ENCODE results near the gene C1orf185.
"Not testable (repeated sequence)": the region's sequence is repeated elsewhere in the genome, so short reads cannot be mapped to it uniquely, and the experiment has no call there.

Gene C1orf185

DNA sequence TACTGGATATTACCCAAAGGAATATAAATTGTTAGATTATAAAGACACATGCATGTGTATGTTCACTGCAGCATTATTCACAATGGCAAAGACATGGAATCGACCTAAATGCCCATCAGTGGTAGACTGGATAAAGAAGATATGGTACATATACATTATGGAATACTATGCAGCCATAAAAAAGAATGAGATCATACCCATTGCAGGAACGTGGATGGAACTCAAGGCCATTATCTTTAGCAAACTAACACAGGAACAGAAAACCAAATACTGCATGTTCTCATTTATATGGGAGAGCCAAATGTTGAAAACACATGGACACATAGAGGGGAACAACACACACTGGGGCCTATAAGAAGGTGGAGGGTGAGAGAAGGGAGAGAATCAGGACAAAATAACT is 35.7 kb downstream of the C1orf185 start:
- not testable (repeated sequence) for DNase-seq

DNA sequence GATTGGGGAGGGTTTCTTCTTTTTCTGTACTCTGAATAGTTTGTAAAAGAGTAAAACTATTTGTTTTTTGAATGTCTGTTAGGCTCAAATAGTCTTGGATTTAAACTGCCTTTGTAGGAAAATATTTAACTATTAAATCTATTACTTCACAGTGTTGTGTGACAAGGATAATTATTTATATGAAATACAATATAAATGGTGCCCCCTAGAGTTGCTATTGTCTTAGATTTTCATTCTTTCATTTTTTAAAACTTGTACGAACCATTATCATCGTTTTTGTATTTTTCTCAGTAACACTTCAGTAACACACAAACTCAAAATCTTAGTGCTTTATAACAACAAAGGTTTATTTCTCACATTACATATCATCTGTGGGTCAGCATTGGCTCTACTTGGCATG is 37.4 kb downstream of the C1orf185 start:
- DNase-seq: no peak

DNA sequence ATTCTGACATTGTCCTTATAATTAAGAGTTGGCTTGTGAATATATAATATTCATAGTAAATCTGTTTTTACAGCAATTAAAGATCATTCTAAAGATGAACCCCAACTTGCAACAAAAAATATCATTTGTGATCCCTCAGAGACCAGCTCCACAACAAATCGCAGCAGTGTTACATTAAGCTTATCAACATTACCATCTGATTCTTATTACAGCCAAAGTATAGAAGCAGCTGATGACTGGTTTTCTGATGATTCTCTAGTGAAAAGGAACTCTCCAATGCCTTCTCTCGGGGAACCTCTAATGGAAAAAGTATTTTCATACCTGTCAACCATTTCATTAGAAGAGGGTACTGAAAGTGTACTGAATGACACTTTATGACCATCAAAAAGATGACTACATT is 45.4 kb downstream of the C1orf185 start:
- DNase-seq: no peak

DNA sequence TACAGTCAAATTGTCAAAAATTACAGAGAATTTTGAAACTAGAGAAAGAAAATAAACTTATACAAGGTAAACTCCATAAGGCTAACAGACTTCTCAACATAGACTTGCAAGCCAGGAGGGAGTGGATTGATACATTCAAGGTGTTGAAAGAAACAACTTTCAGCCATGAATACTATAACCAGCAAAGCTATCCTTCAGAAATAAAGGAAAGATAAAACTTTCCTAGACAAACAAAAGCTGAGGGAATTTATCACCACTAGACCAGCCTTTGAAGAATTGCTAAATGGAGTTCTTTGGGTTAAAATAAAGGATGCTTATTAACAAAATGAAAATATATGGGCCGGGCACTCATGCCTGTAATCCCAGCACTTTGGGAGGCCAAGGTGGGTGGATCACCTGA is 52.7 kb downstream of the C1orf185 start:
- DNase-seq: no peak

DNA sequence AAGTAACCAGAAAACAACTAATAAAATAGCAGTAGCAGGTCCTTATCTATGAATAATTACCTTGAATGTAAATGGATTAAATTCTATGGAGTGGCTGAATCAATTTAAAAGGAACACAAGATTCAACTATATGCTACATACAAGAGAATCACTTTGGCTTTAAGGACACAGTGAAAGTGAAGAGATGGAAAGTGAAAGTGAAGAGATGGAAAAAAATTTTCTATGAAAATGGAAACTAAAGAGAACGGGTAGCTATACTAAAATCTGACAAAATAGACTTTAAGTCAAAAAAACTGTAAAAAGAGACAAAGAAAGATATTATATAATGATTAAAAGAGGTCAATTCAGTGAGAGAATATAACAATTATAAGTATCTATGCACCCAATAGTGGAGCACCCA is 54.7 kb downstream of the C1orf185 start:
- DNase-seq: no peak

DNA sequence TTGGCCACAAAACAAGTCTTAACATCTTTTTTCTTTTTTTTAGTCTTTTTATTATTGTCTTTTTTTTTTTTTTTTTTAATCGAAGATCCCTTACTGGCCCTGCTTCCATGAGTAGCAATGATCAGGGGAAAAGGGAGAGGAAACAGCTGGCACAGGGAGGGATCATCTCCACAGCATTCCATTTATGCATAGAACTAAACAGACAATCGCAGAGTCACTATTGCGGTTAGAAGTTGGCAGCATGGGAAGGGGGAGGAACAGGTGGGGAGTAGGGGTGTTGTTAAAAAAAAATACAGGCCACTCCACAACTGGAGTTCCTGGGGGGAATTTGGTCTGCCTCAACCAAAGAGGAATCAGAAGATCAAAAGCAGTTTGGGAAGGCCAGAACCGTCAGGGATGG is 55.4 kb downstream of the C1orf185 start:
- no peak for DNase-seq

DNA sequence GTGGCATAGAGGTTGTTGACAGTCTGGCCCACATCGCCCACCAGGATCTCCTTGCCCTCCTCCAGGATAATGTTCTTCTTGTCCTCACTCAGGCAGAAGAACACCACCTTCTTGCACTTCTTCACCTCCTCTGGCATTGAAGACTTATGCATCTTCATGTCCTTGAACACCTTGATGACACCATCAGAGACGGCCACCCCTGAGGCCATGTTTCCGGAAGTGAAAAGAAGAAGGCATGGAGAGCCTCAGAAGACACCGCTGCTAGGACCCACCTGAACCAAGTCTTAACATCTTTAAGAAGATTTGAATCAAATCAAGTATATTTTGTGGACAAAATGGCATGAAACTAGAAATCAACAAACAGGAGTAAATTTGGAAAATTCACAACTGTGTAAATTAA is 56.2 kb downstream of the C1orf185 start:
- DNase-seq: no peak

DNA sequence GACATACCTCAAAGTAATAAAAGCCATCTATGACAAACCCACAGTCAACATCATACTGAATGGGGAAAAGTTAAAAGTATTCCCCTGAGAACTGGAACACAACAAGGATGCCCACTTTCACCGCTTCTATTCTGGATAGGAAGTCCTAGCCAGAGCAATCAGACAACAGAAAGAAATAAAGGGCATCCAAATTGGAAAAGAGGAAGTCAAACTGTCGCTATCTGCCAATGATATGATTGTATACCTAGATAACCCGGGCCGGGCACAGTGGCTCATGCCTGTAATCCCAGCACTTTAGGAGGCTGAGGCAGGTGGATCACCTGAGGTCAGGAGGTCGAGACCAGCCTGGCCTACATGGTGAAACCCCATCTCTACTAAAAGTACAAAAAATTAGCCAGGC is 60.5 kb downstream of the C1orf185 start:
- not testable (repeated sequence) for DNase-seq

DNA sequence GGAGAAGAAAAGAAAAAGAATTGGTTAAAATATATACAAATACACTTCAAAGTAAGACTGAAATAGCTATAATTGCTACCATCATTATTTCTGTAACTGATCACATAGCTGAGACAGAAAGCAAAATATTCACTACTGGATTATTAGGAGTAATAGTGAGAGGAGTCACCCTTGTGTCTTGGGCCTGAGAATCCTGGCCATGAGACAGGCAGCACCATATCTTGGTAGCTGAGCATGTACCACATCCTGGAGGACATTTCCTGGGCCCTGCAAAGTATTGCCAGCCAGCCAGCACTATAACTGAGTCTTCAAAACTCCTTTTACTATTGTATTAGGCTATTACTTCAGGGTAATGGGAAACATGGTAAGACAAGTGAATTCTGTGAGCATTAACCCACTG is 63.5 kb downstream of the C1orf185 start:
- no peak for DNase-seq

DNA sequence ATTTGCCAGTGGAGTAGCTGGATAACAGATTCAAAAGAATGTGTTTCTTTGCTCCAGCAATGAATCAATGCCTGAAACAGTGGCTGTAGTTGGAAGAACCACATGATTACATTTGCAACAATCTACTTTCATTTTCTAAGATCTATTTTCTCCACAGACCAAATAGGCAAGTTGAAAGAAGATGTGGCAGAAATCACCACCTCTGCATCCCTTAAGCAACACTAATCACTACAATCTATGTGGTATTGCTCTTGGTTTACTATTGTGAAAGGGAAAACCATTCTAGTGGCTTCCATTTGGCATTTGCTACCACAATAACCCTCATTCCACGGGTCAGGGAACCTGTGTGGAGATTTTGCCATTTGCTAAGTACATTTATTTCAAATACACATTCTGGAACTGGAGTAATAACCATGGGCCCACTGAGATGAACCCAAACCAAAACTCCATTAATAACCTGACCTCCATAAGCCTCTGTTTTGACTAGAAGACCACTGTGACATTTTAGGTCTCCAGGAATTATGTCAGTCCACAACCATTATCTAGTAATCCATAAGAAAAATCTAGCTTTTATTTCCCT is 66.3 kb downstream of the C1orf185 start:
- DNase-seq: no peak

DNA sequence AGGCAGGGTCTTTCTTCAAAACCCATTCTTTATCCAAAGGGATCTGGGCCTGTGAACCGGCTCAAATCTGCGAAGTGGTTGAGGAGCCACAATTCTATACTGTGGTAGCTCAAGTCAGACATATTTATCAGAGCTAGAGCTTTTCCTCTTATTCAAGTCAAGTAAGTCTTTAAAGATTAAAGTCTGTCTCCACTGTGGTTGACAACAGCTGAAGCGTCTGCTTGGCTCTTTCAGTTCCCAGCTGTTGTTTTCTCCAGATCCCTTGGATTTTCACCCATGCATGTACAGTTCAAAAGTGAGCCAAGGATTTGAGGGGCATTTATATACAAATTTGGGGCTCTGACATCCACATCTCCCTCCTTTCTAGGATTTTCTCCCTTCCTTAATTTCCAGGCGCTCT is 66.9 kb downstream of the C1orf185 start:
- DNase-seq: no peak

DNA sequence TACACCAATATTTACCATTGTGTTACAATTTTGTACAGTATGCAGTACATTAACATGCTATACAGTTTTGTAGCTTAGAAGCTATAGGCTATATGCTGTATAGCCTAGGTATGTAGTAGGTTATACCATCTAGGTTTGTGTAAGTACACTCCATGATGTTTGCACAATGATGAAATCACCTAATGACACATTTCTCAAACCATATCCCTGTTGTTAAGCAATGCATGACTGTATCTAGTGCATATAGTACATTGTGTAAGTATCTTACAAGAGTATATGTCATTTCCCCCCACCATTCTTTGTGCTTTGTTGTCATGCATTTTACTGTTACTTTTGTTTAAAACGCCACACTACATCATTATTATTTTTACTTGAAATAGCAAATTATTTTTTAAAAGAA is 68.3 kb downstream of the C1orf185 start:
- no peak for DNase-seq

DNA sequence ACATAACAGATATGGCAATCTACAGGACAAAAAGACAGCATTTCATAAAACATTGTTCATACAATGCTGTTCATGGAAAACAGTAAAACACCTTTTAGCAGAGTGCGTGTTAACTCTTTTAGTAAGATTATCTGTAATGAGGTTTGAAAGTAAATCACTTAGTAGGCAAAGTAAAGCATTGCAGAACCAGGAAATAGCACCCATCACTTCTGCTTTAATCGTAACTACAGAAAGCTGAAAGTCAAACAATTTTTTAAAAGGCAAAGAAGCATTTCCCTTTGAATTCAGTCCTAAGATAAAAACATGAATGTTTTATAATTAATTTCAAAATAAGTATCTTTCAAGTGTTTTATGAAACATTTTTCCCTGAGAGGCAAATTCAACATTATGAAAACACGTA is 70.8 kb downstream of the C1orf185 start:
- no peak for DNase-seq

DNA sequence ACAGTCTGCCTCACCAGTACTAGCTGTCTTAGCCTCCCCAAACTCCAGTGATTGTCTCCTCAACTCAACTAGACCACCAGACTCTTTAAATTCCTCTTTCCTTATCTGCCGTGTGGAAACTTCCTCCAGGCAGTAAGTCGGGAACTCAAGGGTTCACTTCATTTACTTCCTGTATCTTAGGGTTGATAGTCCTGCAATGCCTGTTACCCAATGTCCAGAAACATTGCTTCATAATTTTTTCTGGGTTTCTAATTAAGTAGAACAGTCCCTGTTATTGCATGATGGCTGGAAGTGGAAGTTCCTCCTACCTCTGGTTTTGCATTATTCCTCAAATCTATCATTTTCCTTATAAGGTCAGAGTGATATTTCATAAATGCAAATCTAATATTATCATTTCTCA is 73.2 kb downstream of the C1orf185 start:
- no peak for DNase-seq

DNA sequence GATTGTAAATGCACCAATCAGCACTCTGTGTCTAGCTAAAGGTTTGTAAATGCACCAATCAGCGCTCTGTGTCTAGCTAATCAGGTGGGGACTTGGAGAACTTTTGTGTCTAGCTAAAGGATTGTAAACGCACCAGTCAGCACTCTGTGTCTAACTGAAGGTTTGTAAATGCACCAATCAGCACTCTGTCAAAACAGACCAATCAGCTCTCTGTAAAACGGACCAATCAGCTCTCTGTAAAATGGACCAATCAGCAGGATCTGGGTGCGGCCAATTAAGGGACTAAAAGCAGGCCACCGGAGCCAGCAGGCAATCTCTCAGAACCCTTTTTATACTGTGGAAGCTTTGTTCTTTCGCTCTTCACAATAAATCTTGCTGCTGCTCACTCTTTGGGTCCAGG is 76.0 kb downstream of the C1orf185 start:
- DNase-seq: not testable (repeated sequence)

DNA sequence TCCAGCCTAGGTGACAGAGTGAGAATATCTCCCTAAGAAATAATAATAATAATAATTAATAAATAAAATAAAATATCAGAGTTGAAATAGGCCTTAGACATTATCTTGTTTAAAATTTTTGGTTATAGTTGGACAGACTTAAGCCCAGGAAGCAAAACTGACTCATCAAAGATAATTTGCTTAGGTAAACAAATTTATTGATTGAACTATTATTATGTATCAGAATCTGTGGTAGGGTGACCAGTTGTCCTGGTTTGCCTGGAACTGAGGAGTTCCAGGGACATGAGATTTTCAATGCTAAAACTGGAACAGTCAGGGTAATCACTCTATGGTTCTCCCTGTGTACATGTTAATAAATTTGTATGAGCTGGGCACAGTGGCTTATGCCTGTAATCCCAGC is 86.2 kb downstream of the C1orf185 start:
- no peak for DNase-seq

DNA sequence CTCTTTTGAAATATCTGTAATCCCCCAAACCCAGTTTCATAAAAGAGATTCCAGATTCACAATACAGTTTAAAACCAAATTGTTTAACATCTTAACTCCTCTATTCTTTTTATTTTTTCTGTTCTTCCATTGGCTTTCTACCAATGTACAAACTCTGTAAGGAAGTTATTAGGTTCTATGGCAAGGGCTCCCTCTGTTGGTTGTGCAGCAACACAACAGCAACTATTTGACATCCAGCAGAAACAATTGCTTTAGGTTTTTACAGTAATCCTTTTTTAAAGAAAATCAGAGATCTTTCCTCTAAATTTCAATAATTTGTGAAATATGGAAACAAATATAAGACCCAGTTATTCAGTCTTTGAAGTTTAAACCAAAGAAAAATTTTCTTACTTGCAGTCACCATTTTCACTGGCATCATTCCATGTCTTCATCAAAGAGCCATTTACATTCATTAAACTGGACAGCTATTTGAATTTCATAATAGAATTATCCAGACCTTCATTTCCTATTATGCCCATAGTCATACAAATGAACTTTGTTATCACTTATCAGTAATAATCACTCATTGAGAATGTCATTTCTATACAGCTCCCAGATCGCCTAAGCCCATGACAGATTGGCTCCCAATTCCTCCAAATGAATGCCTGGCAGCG is 87.5 kb downstream of the C1orf185 start:
- DNase-seq: peak; percentile 69

DNA sequence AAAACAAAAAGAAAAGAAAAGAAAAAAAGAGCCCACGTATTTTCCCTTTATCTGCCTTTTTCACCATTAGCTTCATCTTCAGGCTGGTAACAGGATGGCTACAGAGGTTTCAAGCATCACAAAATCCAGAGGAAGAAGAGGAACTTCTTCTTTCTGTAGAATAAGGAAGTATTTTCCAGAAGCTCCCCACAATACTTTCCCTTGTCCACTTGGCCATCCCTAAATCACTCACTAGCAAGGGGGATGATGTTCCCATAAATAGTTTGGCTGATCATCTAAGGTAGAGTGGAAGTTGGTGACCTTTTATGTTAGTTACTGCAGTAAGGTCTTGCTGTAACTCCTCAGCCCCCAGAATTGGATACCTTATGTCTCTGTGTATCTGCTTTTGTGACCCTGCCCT is 88.9 kb downstream of the C1orf185 start:
- DNase-seq: no peak

DNA sequence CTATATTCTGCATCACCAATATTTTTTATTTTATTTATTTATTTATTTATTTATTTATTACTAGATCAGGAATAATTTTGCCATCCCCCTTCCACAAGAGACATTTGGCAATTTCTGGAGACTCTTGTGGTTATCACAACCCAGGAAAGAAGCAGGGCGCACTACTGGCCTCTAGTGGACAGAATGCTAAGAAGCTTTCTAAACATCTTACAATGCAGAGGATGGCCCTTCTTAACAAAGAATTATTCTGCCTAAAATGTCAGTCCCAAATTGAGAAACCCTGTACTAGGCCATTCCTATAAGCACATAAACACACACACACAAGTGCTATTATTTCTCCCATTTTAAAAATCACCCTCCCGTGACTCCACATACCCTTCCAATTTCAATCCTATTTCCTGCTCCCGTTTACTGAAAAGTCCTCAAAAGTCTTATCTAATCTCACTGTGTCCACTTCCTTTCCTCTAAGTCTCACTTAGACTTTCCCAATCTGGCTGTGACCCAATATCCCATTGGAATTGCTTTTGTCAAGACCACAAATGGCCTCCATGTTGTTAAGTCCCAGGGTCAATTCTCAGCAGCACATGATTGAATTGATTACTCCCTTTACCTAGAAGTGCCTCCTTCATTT is 90.3 kb downstream of the C1orf185 start:
- peak; percentile 82 for DNase-seq

DNA sequence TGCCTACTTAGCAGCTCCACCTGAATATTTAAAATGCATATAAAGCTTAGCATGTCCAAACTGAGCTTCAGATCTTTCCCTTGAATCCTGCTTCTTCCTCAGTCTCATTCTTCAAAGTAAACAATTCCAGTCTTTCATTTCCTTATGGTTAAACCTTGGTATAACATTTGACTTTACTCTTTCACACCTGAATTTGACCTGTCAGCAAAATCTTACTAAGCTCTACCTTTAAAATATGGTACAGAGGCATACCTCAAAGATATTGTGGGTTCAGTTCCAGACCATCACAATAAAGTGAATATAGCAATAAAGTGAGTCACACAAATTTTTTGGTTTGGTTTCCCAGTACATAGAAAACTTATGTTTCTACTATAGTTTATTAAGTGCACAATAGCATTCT is 91.5 kb downstream of the C1orf185 start:
- DNase-seq: no peak
